ENCODE data around the gene HAUS7.

HAUS7 gene

DNA sequence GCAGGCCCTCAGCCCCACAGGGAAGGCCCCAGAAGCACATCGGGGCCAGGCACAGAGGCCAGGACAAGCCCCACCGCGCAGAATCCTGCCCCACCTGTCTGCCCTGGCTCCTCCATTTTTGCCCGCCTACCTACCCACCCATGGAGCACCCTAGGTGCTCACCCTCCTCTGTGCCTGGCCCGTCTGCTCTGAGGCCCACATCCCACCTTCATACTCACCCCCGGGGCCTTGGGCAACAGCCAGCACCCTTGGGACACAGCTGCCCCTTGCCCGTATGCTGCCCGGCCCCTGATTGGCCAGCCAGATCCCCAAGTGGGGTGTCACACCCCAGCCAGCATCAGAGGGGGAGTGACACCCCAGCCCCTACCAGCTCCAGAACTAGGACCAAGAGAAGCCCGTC lies 13.7 kb downstream of the HAUS7 start:
- TF ChIP-seq CTCF (conservative IDR thresholded peaks at IDR 0.05; ENCODE audit: low read depth, low read length): no peak
- Histone ChIP-seq H3K79me2 (ENCODE audit: insufficient read depth, low read depth) (no peaks in the 10 kb centered on the region), H3K4me3 (IDR thresholded peaks at IDR 0.05; ENCODE audit: insufficient read depth, low read depth, low read length) (no peak overlapping the region), H3K27me3 (ENCODE audit: insufficient read depth, low read depth) (no peaks in the 10 kb centered on the region), H2AFZ (ENCODE audit: low read depth) (no peak overlapping the region), H3K36me3 (ENCODE audit: insufficient read depth) (no peaks in the 10 kb centered on the region), H3K27ac (no peak overlapping the region), H4K20me1 (ENCODE audit: insufficient read depth) (no peaks in the 10 kb centered on the region), H3K4me2 (no peak overlapping the region), H3K9ac (no peak overlapping the region), H3K4me1 (ENCODE audit: low read depth, poor library complexity, severe bottlenecking) (no peaks in the 10 kb centered on the region)

GRCh38 chrX:153456161-153456560 lies 14.2 kb downstream of the HAUS7 start:
- no peak for TF ChIP-seq CTCF (conservative IDR thresholded peaks at IDR 0.05; ENCODE audit: low read depth, low read length)
- no peaks in the 10 kb centered on the region for H3K79me2 ChIP-seq (ENCODE audit: insufficient read depth, low read depth)
- no peaks in the 10 kb centered on the region for H3K36me3 ChIP-seq (ENCODE audit: insufficient read depth)
- H3K9ac ChIP-seq: no peak overlapping the region
- no peak overlapping the region for H3K4me2 ChIP-seq
- H3K4me1 ChIP-seq (ENCODE audit: low read depth, poor library complexity, severe bottlenecking): no peaks in the 10 kb centered on the region
- no peaks in the 10 kb centered on the region for H4K20me1 ChIP-seq (ENCODE audit: insufficient read depth)
- H3K4me3 ChIP-seq (IDR thresholded peaks at IDR 0.05; ENCODE audit: insufficient read depth, low read depth, low read length): no peak overlapping the region
- no peak overlapping the region for H2AFZ ChIP-seq (ENCODE audit: low read depth)
- no peak overlapping the region for H3K27ac ChIP-seq
- no peaks in the 10 kb centered on the region for H3K27me3 ChIP-seq (ENCODE audit: insufficient read depth, low read depth)

GRCh38 chrX:153455571-153455970 lies 14.8 kb downstream of the HAUS7 start:
- Histone ChIP-seq H3K4me2 (no peak overlapping the region), H3K4me3 (IDR thresholded peaks at IDR 0.05; ENCODE audit: insufficient read depth, low read depth, low read length) (no peak overlapping the region), H3K4me1 (ENCODE audit: low read depth, poor library complexity, severe bottlenecking) (no peaks in the 10 kb centered on the region), H3K27me3 (ENCODE audit: insufficient read depth, low read depth) (no peaks in the 10 kb centered on the region), H3K36me3 (ENCODE audit: insufficient read depth) (no peaks in the 10 kb centered on the region), H3K9ac (no peak overlapping the region), H3K27ac (no peak overlapping the region), H3K79me2 (ENCODE audit: insufficient read depth, low read depth) (no peaks in the 10 kb centered on the region), H2AFZ (ENCODE audit: low read depth) (no peak overlapping the region), H4K20me1 (ENCODE audit: insufficient read depth) (no peaks in the 10 kb centered on the region)
- TF ChIP-seq CTCF (conservative IDR thresholded peaks at IDR 0.05; ENCODE audit: low read depth, low read length): no peak

DNA sequence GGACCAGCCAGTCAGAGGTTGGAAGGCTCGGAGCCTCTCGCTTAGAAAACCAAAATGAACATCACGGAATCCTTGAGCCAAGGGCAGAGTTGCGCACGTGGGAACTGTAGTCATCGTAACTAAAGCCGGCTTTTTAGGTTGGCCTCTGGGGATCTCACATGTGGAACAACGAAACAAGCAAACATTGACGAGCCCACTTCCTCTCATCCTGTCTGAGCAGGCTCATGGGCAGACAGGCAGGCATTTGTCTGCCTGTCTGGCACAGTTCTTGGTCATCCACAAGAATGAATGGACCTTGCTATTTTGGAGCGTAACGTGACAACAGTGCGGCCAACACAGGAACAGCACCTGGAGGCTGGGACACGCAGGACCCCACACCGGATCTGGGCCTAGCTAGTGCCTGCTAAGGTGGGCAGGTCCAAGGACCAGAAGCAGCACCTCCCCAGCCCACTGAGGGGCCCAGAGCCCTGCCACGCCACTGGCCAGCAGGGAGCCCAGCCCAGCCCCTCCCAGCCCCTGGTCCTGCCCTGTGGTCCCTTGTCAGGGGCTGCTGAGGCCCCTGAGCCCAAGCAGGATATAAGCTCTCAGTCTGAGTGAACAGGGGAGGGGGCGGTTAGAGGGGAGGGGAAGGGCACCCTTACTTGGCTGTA lies 15.3 kb downstream of the HAUS7 start:
- Histone ChIP-seq H3K27ac (no peak overlapping the region), H4K20me1 (ENCODE audit: insufficient read depth) (no peaks in the 10 kb centered on the region), H2AFZ (ENCODE audit: low read depth) (no peak overlapping the region), H3K27me3 (ENCODE audit: insufficient read depth, low read depth) (no peaks in the 10 kb centered on the region), H3K4me3 (IDR thresholded peaks at IDR 0.05; ENCODE audit: insufficient read depth, low read depth, low read length) (no peak overlapping the region), H3K9ac (no peak overlapping the region), H3K79me2 (ENCODE audit: insufficient read depth, low read depth) (no peaks in the 10 kb centered on the region), H3K4me1 (ENCODE audit: low read depth, poor library complexity, severe bottlenecking) (no peaks in the 10 kb centered on the region), H3K4me2 (no peak overlapping the region), H3K36me3 (ENCODE audit: insufficient read depth) (no peaks in the 10 kb centered on the region)
- no peak for TF ChIP-seq CTCF (conservative IDR thresholded peaks at IDR 0.05; ENCODE audit: low read depth, low read length)

Measured in KMS-11 (cell line).